Neural cell (in vitro differentiated cells): ENCODE measurements around the gene SPAG8. TPM values are rescaled to one million over a fixed set of nuclear protein-coding genes. Genes with fewer than 3 reads are reported as not detected.

Experiments used
- H2AFZ ChIP-seq: fragments of 200-600, 300-800 bp; sonication (generic), shearing (Covaris generic); 2 replicates; pipeline ENCODE4 v1.6.0; 2014; ENCODE audit warnings: low read depth, mild to moderate bottlenecking, antibody characterized with exemption, low read length, moderate library complexity
- H3F3A ChIP-seq: fragments of 200-600 bp; shearing (Covaris generic); 2 replicates; pipeline ENCODE4 v1.6.1; 2016; ENCODE audit warnings: mild to moderate bottlenecking, moderate library complexity, mixed read lengths, antibody characterized with exemption, low read length; ENCODE audit not compliant: insufficient read depth, poor library complexity, severe bottlenecking
- H3K27ac ChIP-seq: fragments of 200-600, 300-800 bp; sonication (generic), shearing (Covaris generic); 2 replicates; pipeline ENCODE4 v1.5.1; 2014; ENCODE audit warnings: mild to moderate bottlenecking, low read length, moderate library complexity
- H3K27me3 ChIP-seq: fragments of 300-800, 200-600 bp; sonication (generic), shearing (Covaris generic); 2 replicates; pipeline ENCODE4 v1.6.0; 2014; ENCODE audit warnings: mild to moderate bottlenecking, low read depth, low read length, moderate library complexity; ENCODE audit not compliant: insufficient read depth
- H3K36me3 ChIP-seq: fragments of 300-800, 200-600 bp; sonication (generic), shearing (Covaris generic); 2 replicates; pipeline ENCODE4 v1.5.1; 2014; ENCODE audit warnings: mild to moderate bottlenecking, antibody characterized with exemption, low read length, moderate library complexity; ENCODE audit not compliant: insufficient read depth
- H3K4me2 ChIP-seq: fragments of 300-800, 200-600 bp; sonication (generic), shearing (Covaris generic); 2 replicates; pipeline ENCODE4 v1.6.0; 2014; ENCODE audit warnings: mild to moderate bottlenecking, low read length
- H3K4me3 ChIP-seq: fragments of 300-800, 200-600 bp; sonication (generic), shearing (Covaris generic); 2 replicates; pipeline ENCODE4 v1.5.1; 2014; ENCODE audit warnings: mild to moderate bottlenecking, low read length, moderate library complexity
- H3K79me2 ChIP-seq: fragments of 200-600 bp; shearing (Covaris generic); replicated peaks from 2 replicates; pipeline ENCODE4 v1.6.0; 2014; ENCODE audit warnings: mild to moderate bottlenecking, low read length, moderate library complexity; ENCODE audit not compliant: insufficient read depth
- H3K9ac ChIP-seq: fragments of 300-800, 200-600 bp; sonication (generic), shearing (Covaris generic); 2 replicates; pipeline ENCODE4 v1.6.1; 2016; ENCODE audit warnings: mild to moderate bottlenecking, low read length, mixed read lengths
- H3K9me2 ChIP-seq: fragments of 200-600 bp; shearing (Covaris generic); 2 replicates; pipeline ENCODE4 v1.6.1; 2016; ENCODE audit warnings: mild to moderate bottlenecking, low read length, mixed read lengths; ENCODE audit not compliant: insufficient read depth
- H3K9me3 ChIP-seq: fragments of 200-600, 300-800 bp; sonication (generic), shearing (Covaris generic); 2 replicates; pipeline ENCODE4 v1.6.1; 2016; ENCODE audit warnings: mild to moderate bottlenecking, mixed run types, low read length, moderate library complexity, mixed read lengths
- H4K20me1 ChIP-seq: fragments of 200-600 bp; shearing (Covaris generic); 2 replicates; pipeline ENCODE4 v1.6.1; 2016; ENCODE audit warnings: mild to moderate bottlenecking, mixed run types; ENCODE audit not compliant: insufficient read depth
- CTCF ChIP-seq: fragments of 450-650 bp; IDR thresholded peaks from 2 replicates; pipeline ENCODE4 v1.5.1; 2014; ENCODE audit warnings: antibody characterized with exemption, mild to moderate bottlenecking, moderate library complexity; ENCODE audit not compliant: poor library complexity, severe bottlenecking
- EP300 ChIP-seq: fragments of 450-650 bp; conservative IDR thresholded peaks from 2 replicates; pipeline ENCODE4 v1.6.1; 2014; ENCODE audit warnings: antibody characterized with exemption, mild to moderate bottlenecking, moderate library complexity; ENCODE audit not compliant: poor library complexity, severe bottlenecking
- EZH2 ChIP-seq: fragments of 200-600, 300-800 bp; shearing (Covaris generic), sonication (generic); IDR thresholded peaks from 2 replicates; pipeline ENCODE4 v1.6.1; 2014; ENCODE audit warnings: antibody characterized with exemption, low read length, borderline replicate concordance, mild to moderate bottlenecking; ENCODE audit not compliant: insufficient read depth, poor library complexity, severe bottlenecking
- MXI1 ChIP-seq: fragments of 450-650 bp; conservative IDR thresholded peaks from 2 replicates; pipeline ENCODE4 v1.6.1; 2014; ENCODE audit warnings: antibody characterized with exemption, mild to moderate bottlenecking; ENCODE audit not compliant: poor library complexity, severe bottlenecking
- POLR2AphosphoS5 ChIP-seq: IDR thresholded peaks from 2 replicates; pipeline ENCODE4 v1.6.1; 2012
- RAD21 ChIP-seq: fragments of 450-650 bp; conservative IDR thresholded peaks from 2 replicates; pipeline ENCODE4 v1.6.1; 2014; ENCODE audit warnings: antibody characterized with exemption, mild to moderate bottlenecking, moderate library complexity
- REST ChIP-seq: IDR thresholded peaks from 2 replicates; pipeline ENCODE4 v1.6.1; 2012; ENCODE audit warnings: borderline replicate concordance
- SMC3 ChIP-seq: fragments of 450-650 bp; conservative IDR thresholded peaks from 2 replicates; pipeline ENCODE4 v1.6.1; 2014; ENCODE audit warnings: antibody characterized with exemption, mild to moderate bottlenecking, moderate library complexity; ENCODE audit not compliant: poor library complexity
- TAF1 ChIP-seq: IDR thresholded peaks from 2 replicates; pipeline ENCODE4 v1.6.1; 2012; ENCODE audit warnings: low read depth
- polyA plus RNA-seq: library from polyadenylated mRNA; depleted of rRNA; stranded (reverse); fragments of >200 nt; gene quantifications from 2 replicates; pipeline ENCODE4 v1.2.3, GENCODE V29; 2014

Gene SPAG8
- polyA plus RNA-seq, 1 donor from 2014 or later = 2.9 TPM

- no peaks in the 10 kb centered on the region for H3K79me2 ChIP-seq
- no peaks in the 10 kb centered on the region for H4K20me1 ChIP-seq
- H3K4me2 ChIP-seq = no peak overlapping the region
- H3K27ac ChIP-seq = no peak overlapping the region
- no peaks in the 10 kb centered on the region for H3F3A ChIP-seq
- no peaks in the 10 kb centered on the region for H3K9me2 ChIP-seq
- no peak overlapping the region for H2AFZ ChIP-seq
- H3K36me3 ChIP-seq = peaks cover 4% of the 10 kb centered on the region
- TF ChIP-seq EZH2 (no peak), REST (no peak), MXI1 (no peak), RAD21 (no peak), TAF1 (no peak), CTCF (no peak), SMC3 (no peak), POLR2AphosphoS5 (no peak), EP300 (no peak)
- H3K9ac ChIP-seq = no peak overlapping the region
- H3K27me3 ChIP-seq = no peaks in the 10 kb centered on the region
- H3K4me3 ChIP-seq = no peak overlapping the region
- H3K9me3 ChIP-seq = no peaks in the 10 kb centered on the region
Measured at GRCh38 chr9:35841645-35841900, 29.5 kb upstream of the SPAG8 start.

GRCh38 chr9:35840881-35841644 is 29.0 kb upstream of the SPAG8 start:
- Histone ChIP-seq H3K27ac (no peak overlapping the region), H3K36me3 (peaks cover 4% of the 10 kb centered on the region), H3K4me2 (no peak overlapping the region), H2AFZ (no peak overlapping the region), H3K4me3 (no peak overlapping the region), H4K20me1 (no peaks in the 10 kb centered on the region), H3K27me3 (no peaks in the 10 kb centered on the region), H3K9me2 (no peaks in the 10 kb centered on the region), H3F3A (no peaks in the 10 kb centered on the region), H3K79me2 (no peaks in the 10 kb centered on the region), H3K9me3 (no peaks in the 10 kb centered on the region), H3K9ac (no peak overlapping the region)
- no peak for TF ChIP-seq SMC3
- TF ChIP-seq REST = no peak
- TF ChIP-seq RAD21 = no peak
- TF ChIP-seq POLR2AphosphoS5 = no peak
- no peak for TF ChIP-seq MXI1
- TF ChIP-seq EP300 = no peak
- TF ChIP-seq TAF1 = no peak
- no peak for TF ChIP-seq CTCF
- no peak for TF ChIP-seq EZH2
